Measurements from ENCODE around the gene DDX25.

DNA sequence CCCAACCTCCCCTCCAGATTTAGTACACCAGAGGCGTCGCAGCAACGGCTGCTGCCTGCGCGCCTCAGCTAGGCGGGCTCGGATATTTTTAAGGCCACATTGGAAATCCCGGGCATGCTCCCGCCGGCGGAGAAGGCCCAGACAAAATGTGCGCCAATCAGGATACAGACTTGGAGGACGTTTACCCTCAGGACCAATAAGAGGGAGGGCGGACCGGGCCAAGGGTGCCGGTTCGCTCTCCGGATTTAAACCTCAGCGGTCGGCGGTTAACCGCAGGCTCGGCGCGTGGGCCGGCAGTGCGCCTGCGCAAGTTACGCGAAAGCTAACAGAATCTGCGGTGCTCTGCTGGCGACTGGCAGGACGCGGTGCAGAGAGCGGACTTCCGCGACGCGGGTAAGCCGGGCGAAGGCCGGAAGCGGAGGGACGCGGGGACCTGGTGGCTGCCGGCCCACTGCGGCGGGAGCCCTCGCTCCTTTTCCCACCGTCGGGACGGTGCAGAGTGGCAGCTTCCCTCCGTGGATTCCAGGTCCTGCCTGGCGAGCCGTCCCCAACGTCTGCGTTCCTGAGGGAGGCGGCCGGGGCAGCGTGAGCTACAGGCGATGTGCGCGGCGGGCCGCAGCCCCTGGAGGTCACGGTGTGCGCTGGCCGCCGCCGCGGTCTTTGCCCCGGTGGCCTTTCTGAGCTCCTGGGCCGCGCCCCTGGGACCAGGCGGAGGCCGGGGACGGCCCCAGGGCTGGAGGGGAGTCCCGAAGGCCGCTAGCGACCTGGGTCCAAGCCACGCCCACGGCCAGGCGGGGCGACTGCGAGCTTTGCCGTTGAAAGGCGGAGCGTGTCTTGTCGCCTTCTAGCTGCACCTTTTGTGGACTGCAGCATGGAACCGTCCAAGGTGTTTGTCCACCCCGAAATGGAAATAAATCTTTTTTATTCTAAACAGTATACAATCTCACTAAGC lies 16.7 kb upstream of the DDX25 start, which contains the start of gene HYLS1:
- TF ChIP-seq, protein P1, sequence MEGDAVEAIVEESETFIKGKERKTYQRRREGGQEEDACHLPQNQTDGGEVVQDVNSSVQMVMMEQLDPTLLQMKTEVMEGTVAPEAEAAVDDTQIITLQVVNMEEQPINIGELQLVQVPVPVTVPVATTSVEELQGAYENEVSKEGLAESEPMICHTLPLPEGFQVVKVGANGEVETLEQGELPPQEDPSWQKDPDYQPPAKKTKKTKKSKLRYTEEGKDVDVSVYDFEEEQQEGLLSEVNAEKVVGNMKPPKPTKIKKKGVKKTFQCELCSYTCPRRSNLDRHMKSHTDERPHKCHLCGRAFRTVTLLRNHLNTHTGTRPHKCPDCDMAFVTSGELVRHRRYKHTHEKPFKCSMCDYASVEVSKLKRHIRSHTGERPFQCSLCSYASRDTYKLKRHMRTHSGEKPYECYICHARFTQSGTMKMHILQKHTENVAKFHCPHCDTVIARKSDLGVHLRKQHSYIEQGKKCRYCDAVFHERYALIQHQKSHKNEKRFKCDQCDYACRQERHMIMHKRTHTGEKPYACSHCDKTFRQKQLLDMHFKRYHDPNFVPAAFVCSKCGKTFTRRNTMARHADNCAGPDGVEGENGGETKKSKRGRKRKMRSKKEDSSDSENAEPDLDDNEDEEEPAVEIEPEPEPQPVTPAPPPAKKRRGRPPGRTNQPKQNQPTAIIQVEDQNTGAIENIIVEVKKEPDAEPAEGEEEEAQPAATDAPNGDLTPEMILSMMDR (IDR thresholded peaks at IDR 0.05; ENCODE audit: insufficient read depth, low read length, poor library complexity, severe bottlenecking) = no peak
- no peak for TF ChIP-seq EZH2phosphoT487 (conservative IDR thresholded peaks at IDR 0.05; ENCODE audit: low read length)

Measured in SU-DHL-6 (cell line).